ENCODE data around the gene TRIAP1. TPM values are rescaled to one million over a fixed set of nuclear protein-coding genes. Genes with fewer than 3 reads are reported as not detected.

TRIAP1 gene
- total and polyA plus RNA-seq, 2 experiments from 2014 or later: 43.8 to 53.9 TPM

DNA sequence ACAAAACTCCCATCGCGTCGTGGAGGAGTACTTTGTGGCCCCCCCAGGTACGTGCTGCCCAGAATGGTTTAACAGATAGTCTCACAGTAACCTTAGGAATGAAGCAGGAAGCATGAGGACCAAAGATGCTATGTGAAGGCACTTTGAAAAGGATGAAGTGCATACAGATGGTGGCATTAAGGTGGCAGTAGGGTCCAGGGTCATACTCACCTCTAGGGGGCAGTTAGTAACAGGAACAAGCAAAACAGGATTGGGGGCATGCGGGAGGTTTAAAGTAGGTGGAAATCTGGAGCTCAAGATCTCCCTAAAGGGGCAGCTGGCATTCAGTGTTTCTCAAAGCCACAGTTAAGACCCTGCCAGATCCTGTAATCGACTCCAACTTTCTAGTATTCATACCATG lies 10.9 kb upstream of the TRIAP1 start:
- no peaks in the 10 kb centered on the region for H3K9me3 ChIP-seq (ENCODE audit: low read depth)
- no peaks in the 10 kb centered on the region for H3K27me3 ChIP-seq
- H3K4me3 ChIP-seq: no peak overlapping the region
- no peak overlapping the region for H3K27ac ChIP-seq
- peaks cover 5% of the 10 kb centered on the region for H4K20me1 ChIP-seq (ENCODE audit: insufficient read depth, poor library complexity, severe bottlenecking)
- H3K4me1 ChIP-seq (ENCODE audit: insufficient read depth): peaks cover 9% of the 10 kb centered on the region
- no peak for DNase-seq (ENCODE audit: low spot score)
- no peak for TF ChIP-seq EZH2 (IDR thresholded peaks at IDR 0.05; ENCODE audit: borderline replicate concordance)
- TF ChIP-seq, protein P1, sequence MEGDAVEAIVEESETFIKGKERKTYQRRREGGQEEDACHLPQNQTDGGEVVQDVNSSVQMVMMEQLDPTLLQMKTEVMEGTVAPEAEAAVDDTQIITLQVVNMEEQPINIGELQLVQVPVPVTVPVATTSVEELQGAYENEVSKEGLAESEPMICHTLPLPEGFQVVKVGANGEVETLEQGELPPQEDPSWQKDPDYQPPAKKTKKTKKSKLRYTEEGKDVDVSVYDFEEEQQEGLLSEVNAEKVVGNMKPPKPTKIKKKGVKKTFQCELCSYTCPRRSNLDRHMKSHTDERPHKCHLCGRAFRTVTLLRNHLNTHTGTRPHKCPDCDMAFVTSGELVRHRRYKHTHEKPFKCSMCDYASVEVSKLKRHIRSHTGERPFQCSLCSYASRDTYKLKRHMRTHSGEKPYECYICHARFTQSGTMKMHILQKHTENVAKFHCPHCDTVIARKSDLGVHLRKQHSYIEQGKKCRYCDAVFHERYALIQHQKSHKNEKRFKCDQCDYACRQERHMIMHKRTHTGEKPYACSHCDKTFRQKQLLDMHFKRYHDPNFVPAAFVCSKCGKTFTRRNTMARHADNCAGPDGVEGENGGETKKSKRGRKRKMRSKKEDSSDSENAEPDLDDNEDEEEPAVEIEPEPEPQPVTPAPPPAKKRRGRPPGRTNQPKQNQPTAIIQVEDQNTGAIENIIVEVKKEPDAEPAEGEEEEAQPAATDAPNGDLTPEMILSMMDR (IDR thresholded peaks at IDR 0.05; ENCODE audit: poor library complexity): peak; percentile 12
- H2AFZ ChIP-seq: no peak overlapping the region
- WGBS (ENCODE audit: low lambda C conversion rate, missing lambda C conversion rate): 92% methylated on average over 6 of the region's 6 CpGs
- H3K79me2 ChIP-seq: peaks cover 15% of the 10 kb centered on the region
- H3K4me2 ChIP-seq: no peak overlapping the region
- peaks cover 7% of the 10 kb centered on the region for H3K36me3 ChIP-seq (replicated peaks; ENCODE audit: insufficient read depth, low read depth)
- no peaks in the 10 kb centered on the region for H3K9me2 ChIP-seq (replicated peaks; ENCODE audit: insufficient read depth)

DNA sequence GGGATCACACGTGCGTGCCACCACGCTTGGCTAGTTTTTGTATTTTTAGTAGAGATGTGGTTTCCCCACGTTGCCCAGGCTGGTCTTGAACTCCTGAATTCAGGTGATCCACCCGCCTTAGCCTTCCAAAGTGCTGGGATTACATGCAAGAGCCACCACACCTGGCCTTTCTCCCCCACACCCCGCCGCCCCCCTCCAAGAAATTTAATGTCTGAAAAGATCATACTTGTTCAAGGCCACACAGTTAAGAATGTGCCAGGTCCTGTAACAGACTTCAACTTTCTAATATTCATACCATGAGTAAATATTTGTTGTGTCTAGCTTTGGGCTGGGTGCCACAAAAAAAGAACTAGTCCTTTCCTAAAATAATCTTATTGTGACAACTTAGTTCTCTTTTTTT lies 9.1 kb upstream of the TRIAP1 start:
- H3K9me2 ChIP-seq (replicated peaks; ENCODE audit: insufficient read depth): no peaks in the 10 kb centered on the region
- DNase-seq (ENCODE audit: low spot score): no peak
- no peaks in the 10 kb centered on the region for H3K27me3 ChIP-seq
- H3K4me3 ChIP-seq: no peak overlapping the region
- 99% methylated on average over 7 of the region's 7 CpGs for WGBS (ENCODE audit: low lambda C conversion rate, missing lambda C conversion rate)
- no peaks in the 10 kb centered on the region for H3K9me3 ChIP-seq (ENCODE audit: low read depth)
- no peaks in the 10 kb centered on the region for H3K36me3 ChIP-seq (replicated peaks; ENCODE audit: insufficient read depth, low read depth)
- no peak overlapping the region for H3K4me2 ChIP-seq
- H3K4me1 ChIP-seq (ENCODE audit: insufficient read depth): peaks cover 10% of the 10 kb centered on the region
- no peaks in the 10 kb centered on the region for H4K20me1 ChIP-seq (ENCODE audit: insufficient read depth, poor library complexity, severe bottlenecking)
- TF ChIP-seq EZH2phosphoT487 (IDR thresholded peaks at IDR 0.05; ENCODE audit: low read depth, severe bottlenecking, unreplicated experiment) (no peak), EZH2 (IDR thresholded peaks at IDR 0.05; ENCODE audit: borderline replicate concordance) (no peak)
- TF ChIP-seq, protein P1 (IDR thresholded peaks at IDR 0.05; ENCODE audit: poor library complexity): no peak
- H3K27ac ChIP-seq: no peak overlapping the region
- H2AFZ ChIP-seq: no peak overlapping the region
- H3K79me2 ChIP-seq: peaks cover 24% of the 10 kb centered on the region

DNA sequence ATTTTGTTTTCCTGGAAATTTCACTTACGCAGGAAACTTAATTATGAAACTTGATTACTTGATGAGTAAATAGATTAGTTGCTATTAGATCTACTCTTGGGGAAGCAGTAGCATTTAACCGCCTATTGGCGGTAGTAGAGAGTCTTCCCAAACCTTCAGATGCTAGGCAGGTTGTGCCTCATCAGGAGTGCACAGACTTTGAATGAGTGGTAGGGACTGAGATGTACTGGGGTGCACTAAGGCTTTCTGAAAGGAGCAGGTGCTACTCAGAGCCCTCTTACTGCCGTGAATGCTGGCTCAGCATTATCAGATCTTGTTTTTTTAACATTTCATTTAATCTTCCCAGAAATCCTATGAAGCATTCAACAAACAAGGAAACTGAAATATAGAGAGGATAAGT lies 7.8 kb upstream of the TRIAP1 start:
- H3K4me1 ChIP-seq (ENCODE audit: insufficient read depth): peaks cover 10% of the 10 kb centered on the region
- H3K9me2 ChIP-seq (replicated peaks; ENCODE audit: insufficient read depth): no peaks in the 10 kb centered on the region
- no peak for DNase-seq (ENCODE audit: low spot score)
- H3K4me3 ChIP-seq: no peak overlapping the region
- no peak overlapping the region for H3K27ac ChIP-seq
- no peaks in the 10 kb centered on the region for H3K27me3 ChIP-seq
- no peak overlapping the region for H3K4me2 ChIP-seq
- H3K9me3 ChIP-seq (ENCODE audit: low read depth): no peaks in the 10 kb centered on the region
- no peaks in the 10 kb centered on the region for H3K36me3 ChIP-seq (replicated peaks; ENCODE audit: insufficient read depth, low read depth)
- no peaks in the 10 kb centered on the region for H4K20me1 ChIP-seq (ENCODE audit: insufficient read depth, poor library complexity, severe bottlenecking)
- H3K79me2 ChIP-seq: peaks cover 36% of the 10 kb centered on the region
- TF ChIP-seq EZH2phosphoT487 (IDR thresholded peaks at IDR 0.05; ENCODE audit: low read depth, severe bottlenecking, unreplicated experiment) (no peak), EZH2 (IDR thresholded peaks at IDR 0.05; ENCODE audit: borderline replicate concordance) (no peak)
- TF ChIP-seq, protein P1 (IDR thresholded peaks at IDR 0.05; ENCODE audit: poor library complexity): peak; percentile 38
- 79% methylated on average over 4 of the region's 4 CpGs for whole genome bisulfite sequencing (ENCODE audit: low lambda C conversion rate, missing lambda C conversion rate)
- H2AFZ ChIP-seq: no peak overlapping the region
